ENCODE measurements around the gene SPTLC3. TPM values are rescaled to one million over a fixed set of nuclear protein-coding genes. Genes with fewer than 3 reads are reported as not detected.

SPTLC3 gene
- total RNA-seq, 2 experiments from 2014 or later = 0.38 to 0.59 TPM

DNA sequence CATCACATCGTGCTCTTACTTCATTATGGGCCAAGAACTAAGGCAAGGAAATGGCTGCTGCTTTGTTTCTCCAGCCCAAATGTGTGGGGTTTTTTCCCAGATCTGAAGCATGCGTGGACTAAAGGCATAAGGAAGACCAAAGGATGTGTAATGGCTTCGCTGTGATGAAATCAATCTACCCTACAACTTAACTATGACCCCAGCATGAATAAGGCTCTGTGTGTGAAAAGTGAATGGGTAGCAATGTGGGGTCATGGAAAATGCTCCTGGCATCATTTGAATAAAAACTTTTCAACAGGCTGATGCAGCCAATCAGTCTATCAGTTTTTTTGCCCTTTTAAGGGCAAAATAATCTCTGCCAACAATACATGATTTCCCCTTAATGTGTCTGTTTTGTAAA lies 162.0 kb downstream of the SPTLC3 start:
- POLR2A ChIA-PET = no interaction called here
- no peaks in the 10 kb centered on the region for H3K4me1 Mint-ChIP-seq (ENCODE audit: low read depth)

GRCh38 chr20:13173201-13173600 lies 164.4 kb downstream of the SPTLC3 start:
- Mint-ChIP-seq H3K4me3 (no peak overlapping the region), H3K27me3 (peaks cover 19% of the 10 kb centered on the region), H3K36me3 (ENCODE audit: low read depth) (no peaks in the 10 kb centered on the region), H3K27ac (no peak overlapping the region), H3K4me1 (ENCODE audit: low read depth) (no peaks in the 10 kb centered on the region), H3K9me3 (no peaks in the 10 kb centered on the region)
- Histone ChIP-seq H3K36me3 (ENCODE audit: insufficient read depth, low read length) (no peaks in the 10 kb centered on the region), H3K4me3 (ENCODE audit: low read length) (no peak overlapping the region), H3K9me3 (ENCODE audit: control insufficient read depth in 1 of 2, insufficient read depth in 1 of 2, low read length in 2 of 2) (no peaks in the 10 kb centered on the region), H3K27me3 (ENCODE audit: control insufficient read depth in 1 of 2, insufficient read depth in 2 of 2, low read length in 2 of 2) (no peaks in the 10 kb centered on the region), H3K27ac (ENCODE audit: low read depth in 1 of 2, low read length in 2 of 2) (no peak overlapping the region), H3K4me1 (ENCODE audit: insufficient read depth, low read length) (no peaks in the 10 kb centered on the region)
- TF ChIP-seq CTCF (IDR thresholded peaks at IDR 0.05) = no peak
- no peak for ATAC-seq (ENCODE audit: poor library complexity)
- ChIA-PET CTCF (no interaction called here), POLR2A (interaction anchor here (0.7 kb wide), 1 partner anchor 13 kb away, joined by 3 read pairs; no protein-coding TSS in a partner anchor)
- DNase-seq = no peak
- intact Hi-C loops (cut with DNase I, micrococcal nuclease) = no loop called here

More for the DNA sequence above, 162.0 kb downstream of the SPTLC3 start:
- TF ChIP-seq CTCF (IDR thresholded peaks at IDR 0.05) = no peak
- Histone ChIP-seq H3K36me3 (ENCODE audit: insufficient read depth, low read length) (no peaks in the 10 kb centered on the region), H3K27ac (ENCODE audit: low read depth in 1 of 2, low read length in 2 of 2) (no peak overlapping the region), H3K4me3 (ENCODE audit: low read length) (no peak overlapping the region), H3K9me3 (ENCODE audit: control insufficient read depth in 1 of 2, insufficient read depth in 1 of 2, low read length in 2 of 2) (no peaks in the 10 kb centered on the region), H3K27me3 (ENCODE audit: control insufficient read depth in 1 of 2, insufficient read depth in 2 of 2, low read length in 2 of 2) (no peaks in the 10 kb centered on the region), H3K4me1 (ENCODE audit: insufficient read depth, low read length) (no peaks in the 10 kb centered on the region)
- Mint-ChIP-seq H3K27ac (no peak overlapping the region), H3K27me3 (peaks cover 4% of the 10 kb centered on the region), H3K9me3 (no peaks in the 10 kb centered on the region), H3K4me3 (no peak overlapping the region), H3K36me3 (ENCODE audit: low read depth) (no peaks in the 10 kb centered on the region)
- no peak for DNase-seq
- no peak for ATAC-seq (ENCODE audit: poor library complexity)
- intact Hi-C loops (cut with DNase I, micrococcal nuclease) = no loop called here
- CTCF ChIA-PET = no interaction called here

DNA sequence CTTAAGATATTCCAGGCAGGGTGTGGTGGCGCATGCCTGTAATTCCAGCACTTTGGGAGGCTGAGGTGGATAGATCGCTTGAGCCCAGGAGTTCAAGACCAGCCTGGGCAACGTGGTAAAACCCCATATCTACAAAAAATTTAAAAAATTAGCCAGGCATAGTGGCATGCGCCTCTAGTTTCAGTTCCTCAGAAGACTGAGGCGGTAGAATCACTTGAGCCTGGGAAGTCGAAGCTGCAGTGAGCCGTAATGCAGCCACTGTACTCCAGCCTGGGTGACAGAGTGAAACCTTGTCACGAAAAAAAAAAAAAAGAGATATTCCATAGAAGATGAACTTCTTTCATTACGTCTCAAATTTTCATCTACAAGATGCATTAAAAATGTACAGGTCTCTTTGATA lies 165.6 kb downstream of the SPTLC3 start:
- H3K36me3 Mint-ChIP-seq (ENCODE audit: low read depth) = no peaks in the 10 kb centered on the region
- Histone ChIP-seq H3K27ac (ENCODE audit: low read depth in 1 of 2, low read length in 2 of 2) (no peak overlapping the region), H3K36me3 (ENCODE audit: insufficient read depth, low read length) (no peaks in the 10 kb centered on the region), H3K4me1 (ENCODE audit: insufficient read depth, low read length) (no peaks in the 10 kb centered on the region), H3K9me3 (ENCODE audit: control insufficient read depth in 1 of 2, insufficient read depth in 1 of 2, low read length in 2 of 2) (no peaks in the 10 kb centered on the region), H3K4me3 (ENCODE audit: low read length) (no peak overlapping the region), H3K27me3 (ENCODE audit: control insufficient read depth in 1 of 2, insufficient read depth in 2 of 2, low read length in 2 of 2) (no peaks in the 10 kb centered on the region)
- DNase-seq (no peak), ATAC-seq (ENCODE audit: poor library complexity) (no peak)
- H3K27ac Mint-ChIP-seq = no peak overlapping the region
- H3K4me1 Mint-ChIP-seq (ENCODE audit: low read depth) = no peaks in the 10 kb centered on the region
- H3K27me3 Mint-ChIP-seq = peaks cover 19% of the 10 kb centered on the region
- intact Hi-C loops (cut with DNase I, micrococcal nuclease) = no loop called here
- CTCF ChIA-PET = no interaction called here
- no peak overlapping the region for H3K4me3 Mint-ChIP-seq
- TF ChIP-seq CTCF (IDR thresholded peaks at IDR 0.05) = no peak
- H3K9me3 Mint-ChIP-seq = no peaks in the 10 kb centered on the region
- POLR2A ChIA-PET = no interaction called here

Data from CD4-positive, alpha-beta T cell (primary cell).